ENCODE results near the gene FBLN2. TPM values are rescaled to one million over a fixed set of nuclear protein-coding genes. Genes with fewer than 3 reads are reported as not detected.

The FBLN2 gene
- total RNA-seq, 1 experiment from 2014 or later = 0.11 TPM

- Histone ChIP-seq H3F3A (ENCODE audit: low read length, unreplicated experiment) (no peaks in the 10 kb centered on the region), H3K9ac (ENCODE audit: low read length) (peak overlapping the region; percentile 70), H3K9me3 (ENCODE audit: low read length) (no peaks in the 10 kb centered on the region), H3K4me3 (ENCODE audit: low read length) (peak overlapping the region; percentile 66), H4K20me1 (ENCODE audit: low read length) (no peaks in the 10 kb centered on the region), H3K36me3 (ENCODE audit: low read depth, low read length) (no peaks in the 10 kb centered on the region), H3K4me2 (ENCODE audit: low read length) (peak overlapping the region; percentile 96), H2AFZ (ENCODE audit: low read length) (peak overlapping the region; percentile 82), H3K79me2 (ENCODE audit: low read length) (no peaks in the 10 kb centered on the region), H3K4me1 (ENCODE audit: insufficient read depth, low read length) (peaks cover 33% of the 10 kb centered on the region), H3K9me2 (replicated peaks; ENCODE audit: low read length) (no peaks in the 10 kb centered on the region), H3K27me3 (ENCODE audit: low read length) (no peaks in the 10 kb centered on the region), H3K27ac (ENCODE audit: low read length) (peak overlapping the region; percentile 69)
- intact Hi-C loops (cut with micrococcal nuclease) = loop anchor here (1.0 to 2.0 kb wide), 2 partner anchors 48 to 152 kb away; no protein-coding TSS in a partner anchor
- BruUV-seq (replicated peaks) = no TSS peak
- ATAC-seq (peak; percentile 77), DNase-seq (peak; percentile 94)
- TF ChIP-seq, protein P1, sequence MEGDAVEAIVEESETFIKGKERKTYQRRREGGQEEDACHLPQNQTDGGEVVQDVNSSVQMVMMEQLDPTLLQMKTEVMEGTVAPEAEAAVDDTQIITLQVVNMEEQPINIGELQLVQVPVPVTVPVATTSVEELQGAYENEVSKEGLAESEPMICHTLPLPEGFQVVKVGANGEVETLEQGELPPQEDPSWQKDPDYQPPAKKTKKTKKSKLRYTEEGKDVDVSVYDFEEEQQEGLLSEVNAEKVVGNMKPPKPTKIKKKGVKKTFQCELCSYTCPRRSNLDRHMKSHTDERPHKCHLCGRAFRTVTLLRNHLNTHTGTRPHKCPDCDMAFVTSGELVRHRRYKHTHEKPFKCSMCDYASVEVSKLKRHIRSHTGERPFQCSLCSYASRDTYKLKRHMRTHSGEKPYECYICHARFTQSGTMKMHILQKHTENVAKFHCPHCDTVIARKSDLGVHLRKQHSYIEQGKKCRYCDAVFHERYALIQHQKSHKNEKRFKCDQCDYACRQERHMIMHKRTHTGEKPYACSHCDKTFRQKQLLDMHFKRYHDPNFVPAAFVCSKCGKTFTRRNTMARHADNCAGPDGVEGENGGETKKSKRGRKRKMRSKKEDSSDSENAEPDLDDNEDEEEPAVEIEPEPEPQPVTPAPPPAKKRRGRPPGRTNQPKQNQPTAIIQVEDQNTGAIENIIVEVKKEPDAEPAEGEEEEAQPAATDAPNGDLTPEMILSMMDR (conservative IDR thresholded peaks at IDR 0.05; ENCODE audit: low read depth, low read length) = peak; percentile 99
- TF ChIP-seq EZH2 (IDR thresholded peaks at IDR 0.05; ENCODE audit: low read length, unreplicated experiment) = no peak
- ChIA-PET POLR2A (ENCODE audit: unreplicated experiment) (interaction anchor here (0.5 kb wide), 1 partner anchor 168 kb away, joined by 20 read pairs; the partner anchor contains the start of gene HDAC11), CTCF (interaction anchor here (0.6 to 3.5 kb wide), 15 partner anchors 9 to 294 kb away, joined by 3 to 125 read pairs (median 5); partner anchors contain the start of gene HDAC11)
Observed at GRCh38 chr3:13648060-13649001, 99.4 kb downstream of the FBLN2 start.

GRCh38 chr3:13650210-13651056, 101.5 kb downstream of the FBLN2 start:
- peak overlapping the region; percentile 60 for H2AFZ ChIP-seq (ENCODE audit: low read length)
- H3K9me3 ChIP-seq (ENCODE audit: low read length) = no peaks in the 10 kb centered on the region
- BruUV-seq (replicated peaks) = TSS peak; percentile 83
- H3K27me3 ChIP-seq (ENCODE audit: low read length) = no peaks in the 10 kb centered on the region
- no peaks in the 10 kb centered on the region for H3K36me3 ChIP-seq (ENCODE audit: low read depth, low read length)
- H3K4me1 ChIP-seq (ENCODE audit: insufficient read depth, low read length) = peaks cover 33% of the 10 kb centered on the region
- H4K20me1 ChIP-seq (ENCODE audit: low read length) = no peaks in the 10 kb centered on the region
- peak overlapping the region; percentile 34 for H3K9ac ChIP-seq (ENCODE audit: low read length)
- ATAC-seq (peak; percentile 56), DNase-seq (peak; percentile 83)
- ChIA-PET POLR2A (ENCODE audit: unreplicated experiment) (interaction anchor here (0.6 kb wide), 1 partner anchor 154 kb away, joined by 5 read pairs; no protein-coding TSS in a partner anchor), CTCF (interaction anchor here (0.9 to 3.5 kb wide), 2 partner anchors 154 kb away, joined by 7 to 125 read pairs; no protein-coding TSS in a partner anchor)
- TF ChIP-seq, protein P1 (conservative IDR thresholded peaks at IDR 0.05; ENCODE audit: low read depth, low read length) = peak; percentile 99
- no peak for TF ChIP-seq EZH2 (IDR thresholded peaks at IDR 0.05; ENCODE audit: low read length, unreplicated experiment)
- H3F3A ChIP-seq (ENCODE audit: low read length, unreplicated experiment) = no peaks in the 10 kb centered on the region
- H3K9me2 ChIP-seq (replicated peaks; ENCODE audit: low read length) = no peaks in the 10 kb centered on the region
- intact Hi-C loops (cut with micrococcal nuclease) = loop anchor here (10.0 kb wide), 1 partner anchor 474 kb away; the partner anchor contains the start of genes CHCHD4 and TMEM43
- H3K27ac ChIP-seq (ENCODE audit: low read length) = no peak overlapping the region
- H3K4me2 ChIP-seq (ENCODE audit: low read length) = peak overlapping the region; percentile 49
- no peaks in the 10 kb centered on the region for H3K79me2 ChIP-seq (ENCODE audit: low read length)
- H3K4me3 ChIP-seq (ENCODE audit: low read length) = 0 out of 2 replicates have a peak overlapping the region, but pooled peaks have one; percentile 23

All from PC-3 (cell line).